ENCODE data around the gene IL17RD. TPM values are rescaled to one million over a fixed set of nuclear protein-coding genes. Genes with fewer than 3 reads are reported as not detected.

IL17RD gene
- total and polyA plus RNA-seq, 2 of the 4 experiments (the other 2 are of a cell fraction) = 0.72 to 0.92 TPM

- Histone ChIP-seq H4K91ac (ENCODE audit: insufficient read depth, low read depth, low read length) (no peak overlapping the region), H3K14ac (replicated peaks; ENCODE audit: low read depth, low read length) (no peak overlapping the region), H3K4me1 (ENCODE audit: control insufficient read depth, insufficient read depth, low read length) (peaks cover 2% of the 10 kb centered on the region; the same call in 1 of the 2 replicates), H3K18ac (ENCODE audit: low read depth, low read length) (no peak overlapping the region), H3K36me3 (ENCODE audit: control insufficient read depth, insufficient read depth, low read length) (no peaks in the 10 kb centered on the region), H3K27ac (ENCODE audit: insufficient read depth, low read length) (no peak overlapping the region), H3K4ac (ENCODE audit: low read depth, low read length) (no peak overlapping the region), H3K4me2 (ENCODE audit: low read depth, low read length) (no peak overlapping the region), H3K4me3 (ENCODE audit: insufficient read depth, low read depth, low read length) (no peak overlapping the region), H2BK20ac (ENCODE audit: low read depth, low read length) (no peak overlapping the region), H3K9me1 (ENCODE audit: insufficient read depth, low read length) (no peaks in the 10 kb centered on the region), H3K9me3 (ENCODE audit: control insufficient read depth, insufficient read depth, low read length) (no peaks in the 10 kb centered on the region), H4K5ac (ENCODE audit: low read depth, low read length) (no peak overlapping the region), H3K9ac (ENCODE audit: low read depth, low read length) (no peak overlapping the region), H2BK15ac (ENCODE audit: low read depth, low read length) (no peak overlapping the region), H4K20me1 (ENCODE audit: insufficient read depth, low read length) (no peaks in the 10 kb centered on the region), H3K27me3 (ENCODE audit: control insufficient read depth, insufficient read depth, low read length) (no peaks in the 10 kb centered on the region), H4K8ac (ENCODE audit: low read depth in 2 of 2, low read length in 2 of 2) (no peak overlapping the region), H2AFZ (replicated peaks; ENCODE audit: low read length, poor library complexity) (no peak overlapping the region), H2AK5ac (ENCODE audit: low read depth, low read length) (no peak overlapping the region), H3K23ac (ENCODE audit: low read depth, low read length) (no peak overlapping the region), H2AK9ac (replicated peaks; ENCODE audit: low read depth, low read length, poor library complexity) (no peak overlapping the region), H2BK120ac (ENCODE audit: low read depth, low read length) (no peak overlapping the region), H3K56ac (ENCODE audit: extremely low read depth, insufficient read depth, low read length) (no peak overlapping the region), H2BK5ac (ENCODE audit: low read depth, low read length, poor library complexity, severe bottlenecking) (no peak overlapping the region), H3K79me1 (ENCODE audit: low read depth in 1 of 2, low read length in 2 of 2) (no peaks in the 10 kb centered on the region)
- ATAC-seq (ENCODE audit: low read depth) = no peak
- WGBS, 2 experiments (ENCODE audit: extremely low coverage in 2 of 2, insufficient read length in 1 of 2) = no CpG with 5 or more reads among the region's 3 CpGs
- intact Hi-C loops (cut with micrococcal nuclease) (no loop called here), dilution Hi-C loops (cut with HindIII; ENCODE audit: low sequenced_read_pairs, unreplicated experiment) (no loop called here), in situ Hi-C loops (cut with MboI; ENCODE audit: low sequenced_read_pairs) (no loop called here)
- no peak for TF ChIP-seq MAZ (IDR thresholded peaks at IDR 0.05; ENCODE audit: borderline replicate concordance, low read depth, low read length)
- TF ChIP-seq NFE2L2 (IDR thresholded peaks at IDR 0.05; ENCODE audit: low read depth, low read length) = no peak
- TF ChIP-seq MXI1 (IDR thresholded peaks at IDR 0.05; ENCODE audit: borderline replicate concordance, low read depth, low read length) = no peak
- no peak for TF ChIP-seq RCOR1 (IDR thresholded peaks at IDR 0.05; ENCODE audit: insufficient replicate concordance, low read length)
- TF ChIP-seq CEBPB (IDR thresholded peaks at IDR 0.05; ENCODE audit: low read depth, low read length) = no peak
- DNase-seq = no peak
- CTCF ChIA-PET = interaction anchor here (0.6 kb wide), 1 partner anchor 16 kb away, joined by 3 read pairs; no protein-coding TSS in a partner anchor
- POLR2A ChIA-PET (ENCODE audit: unreplicated experiment) = no interaction called here
- no TSS peak for BruUV-seq (replicated peaks)
Measured at GRCh38 chr3:57059411-57059810, 105.7 kb downstream of the IL17RD start.
